ENCODE measurements around the gene BTBD2. TPM values are rescaled to one million over a fixed set of nuclear protein-coding genes. Genes with fewer than 3 reads are reported as not detected.

Gene BTBD2
- total RNA-seq, 4 donors from 2014 or later = 54.6 to 82.9 (median 63.6) TPM

GRCh38 chr19:2011169-2011568 is 4.3 kb downstream of the BTBD2 start:
- H3K9me3 ChIP-seq = no peaks in the 10 kb centered on the region
- no peak overlapping the region for H3K4me3 ChIP-seq
- no peak overlapping the region for H3K27ac ChIP-seq
- no peaks in the 10 kb centered on the region for H3K27me3 ChIP-seq
- ATAC-seq (no peak), DNase-seq (no peak)
- no peak for TF ChIP-seq CTCF (IDR thresholded peaks at IDR 0.05 in 4 of 5, conservative IDR thresholded peaks at IDR 0.05 in 1 of 5)
- TF ChIP-seq POLR2A (IDR thresholded peaks at IDR 0.05) = no peak
- in situ Hi-C loops (cut with MboI; ENCODE audit: low sequenced_read_pairs in 4 of 4) = no loop called here
- peaks cover 10 to 22% of the 10 kb centered on the region in 2 donors for H3K4me1 ChIP-seq
- intact Hi-C loops (cut with DNase I; ENCODE audit: low total_unique reads) = loop anchor here (5.0 kb wide), 1 partner anchor 84 kb away; no protein-coding TSS in a partner anchor
- H3K36me3 ChIP-seq = no peaks in the 10 kb centered on the region

- DNase-seq (no peak), ATAC-seq (no peak)
- Histone ChIP-seq H3K36me3 (no peaks in the 10 kb centered on the region), H3K27ac (no peak overlapping the region), H3K27me3 (no peaks in the 10 kb centered on the region), H3K4me1 (peaks cover 9 to 20% of the 10 kb centered on the region in 2 donors), H3K4me3 (no peak overlapping the region), H3K9me3 (no peaks in the 10 kb centered on the region)
- intact Hi-C loops (cut with DNase I; ENCODE audit: low total_unique reads) (loop anchor here (5.0 kb wide), 1 partner anchor 83 kb away; no protein-coding TSS in a partner anchor), in situ Hi-C loops (cut with MboI; ENCODE audit: low sequenced_read_pairs in 4 of 4) (no loop called here)
- TF ChIP-seq CTCF (IDR thresholded peaks at IDR 0.05 in 4 of 5, conservative IDR thresholded peaks at IDR 0.05 in 1 of 5) (no peak), POLR2A (IDR thresholded peaks at IDR 0.05) (no peak)
These were observed 5.3 kb downstream of the BTBD2 start for GRCh38 chr19:2010135-2010668.

- Histone ChIP-seq H3K4me1 (no peaks in the 10 kb centered on the region), H3K27me3 (no peaks in the 10 kb centered on the region), H3K4me3 (no peak overlapping the region), H3K36me3 (no peaks in the 10 kb centered on the region), H3K27ac (no peak overlapping the region), H3K9me3 (no peaks in the 10 kb centered on the region)
- ATAC-seq = no peak
- intact Hi-C loops (cut with DNase I; ENCODE audit: low total_unique reads) = no loop called here
- no peak for TF ChIP-seq POLR2A (IDR thresholded peaks at IDR 0.05)
- TF ChIP-seq CTCF (IDR thresholded peaks at IDR 0.05 in 4 of 5, conservative IDR thresholded peaks at IDR 0.05 in 1 of 5) = no peak
- in situ Hi-C loops (cut with MboI; ENCODE audit: low sequenced_read_pairs in 4 of 4) = no loop called here
- no peak for DNase-seq
These were observed 11.6 kb downstream of the BTBD2 start for GRCh38 chr19:2003874-2004273.

GRCh38 chr19:1999856-2000515 is 15.5 kb downstream of the BTBD2 start:
- no peaks in the 10 kb centered on the region for H3K27me3 ChIP-seq

More at GRCh38 chr19:1999856-2000515, 15.5 kb downstream of the BTBD2 start:
- TF ChIP-seq POLR2A (IDR thresholded peaks at IDR 0.05) = no peak
- no peak for TF ChIP-seq CTCF (IDR thresholded peaks at IDR 0.05 in 4 of 5, conservative IDR thresholded peaks at IDR 0.05 in 1 of 5)
- H3K27ac ChIP-seq = no peak overlapping the region
- no peak overlapping the region for H3K4me3 ChIP-seq
- no peaks in the 10 kb centered on the region for H3K9me3 ChIP-seq
- intact Hi-C loops (cut with DNase I; ENCODE audit: low total_unique reads) (no loop called here), in situ Hi-C loops (cut with MboI; ENCODE audit: low sequenced_read_pairs in 4 of 4) (no loop called here)
- DNase-seq (no peak), ATAC-seq (no peak)
- no peaks in the 10 kb centered on the region for H3K4me1 ChIP-seq
- H3K36me3 ChIP-seq = peaks cover 0 to 12% of the 10 kb centered on the region in 2 donors
